ENCODE measurements around the gene SIK3.

The SIK3 gene

GRCh38 chr11:117072517-117073461 is 25.4 kb downstream of the SIK3 start:
- TF ChIP-seq CTCF (IDR thresholded peaks at IDR 0.05; ENCODE audit: low read depth, low read length, missing control alignments), result no peak
- no peak for DNase-seq (ENCODE audit: low read depth)
- no peak overlapping the region for H3K4me3 ChIP-seq (ENCODE audit: low read depth, low read length)

DNA sequence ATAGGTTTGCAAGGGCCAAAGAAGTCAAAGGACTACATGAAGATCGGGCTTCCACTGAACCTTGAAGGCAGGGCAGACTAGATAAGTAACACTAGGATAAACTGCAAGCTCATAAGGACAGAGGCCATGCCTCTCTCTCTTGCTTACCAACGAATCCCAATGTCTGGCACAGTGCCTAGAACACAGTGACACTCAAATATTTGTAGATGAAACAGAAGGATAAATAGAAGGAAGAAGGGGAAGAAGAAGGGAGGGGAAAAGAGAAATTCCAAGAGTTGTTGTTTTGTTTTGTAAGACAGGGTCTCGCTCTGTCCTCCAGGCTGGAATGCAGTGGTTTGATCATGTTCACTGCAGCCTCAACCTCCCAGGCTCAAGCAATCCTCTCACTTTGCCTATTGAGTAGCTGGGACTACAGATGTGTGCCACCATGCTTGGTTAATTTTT is 26.9 kb downstream of the SIK3 start:
- no peak for TF ChIP-seq CTCF (IDR thresholded peaks at IDR 0.05; ENCODE audit: low read depth, low read length, missing control alignments)
- H3K4me3 ChIP-seq (ENCODE audit: low read depth, low read length), result no peak overlapping the region
- no peak for DNase-seq (ENCODE audit: low read depth)

GRCh38 chr11:117070016-117070415 is 28.2 kb downstream of the SIK3 start:
- TF ChIP-seq CTCF (IDR thresholded peaks at IDR 0.05; ENCODE audit: low read depth, low read length, missing control alignments), result no peak
- DNase-seq (ENCODE audit: low read depth), result no peak
- no peak overlapping the region for H3K4me3 ChIP-seq (ENCODE audit: low read depth, low read length)

DNA sequence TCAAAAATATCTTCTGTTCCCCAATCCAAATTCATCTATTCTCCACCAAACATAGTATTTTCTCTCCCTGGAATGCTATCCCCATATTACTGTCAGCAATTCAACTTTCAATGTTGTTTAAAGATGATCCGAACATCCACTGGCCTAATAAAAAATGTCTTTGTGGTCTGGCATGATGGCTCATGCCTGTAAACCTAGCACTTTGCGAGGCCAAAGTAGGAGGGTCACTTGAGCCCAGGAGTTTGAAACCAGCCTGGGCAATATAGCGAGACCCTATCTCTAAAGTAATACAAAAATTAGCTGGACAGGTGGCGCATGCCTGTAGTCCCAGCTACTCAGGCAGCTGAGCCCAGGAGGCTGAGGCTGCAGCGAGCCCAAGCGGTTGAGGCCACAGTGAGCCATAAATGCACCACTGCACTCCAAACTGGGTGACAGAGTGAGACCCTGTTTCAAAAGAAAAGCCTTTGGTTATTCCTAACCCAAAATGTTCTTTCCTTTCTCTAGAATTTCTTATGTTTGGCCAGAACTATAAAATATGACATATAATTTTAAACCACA is 29.8 kb downstream of the SIK3 start:
- DNase-seq (ENCODE audit: low read depth), result no peak
- H3K4me3 ChIP-seq (ENCODE audit: low read depth, low read length), result no peak overlapping the region
- no peak for TF ChIP-seq CTCF (IDR thresholded peaks at IDR 0.05; ENCODE audit: low read depth, low read length, missing control alignments)

DNA sequence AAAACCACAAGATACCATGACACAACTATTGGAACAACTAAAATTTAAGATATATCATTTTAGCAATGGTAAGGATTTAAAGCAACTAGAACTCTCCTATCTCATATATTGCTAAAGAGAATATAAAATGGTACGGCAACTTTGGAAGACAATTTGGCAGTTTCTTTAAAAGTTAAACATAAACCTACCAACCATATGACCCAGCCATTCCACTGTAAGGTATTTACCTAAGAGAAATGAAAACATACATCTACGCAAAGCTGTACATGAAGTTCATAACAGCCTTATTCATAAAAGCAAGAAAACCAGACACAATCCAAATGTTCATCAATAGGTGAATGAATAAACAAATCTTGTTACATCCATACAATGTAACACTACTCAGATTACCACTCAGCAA is 31.3 kb downstream of the SIK3 start:
- no peak for TF ChIP-seq CTCF (IDR thresholded peaks at IDR 0.05; ENCODE audit: low read depth, low read length, missing control alignments)
- H3K4me3 ChIP-seq (ENCODE audit: low read depth, low read length), result no peak overlapping the region
- no peak for DNase-seq (ENCODE audit: low read depth)

- TF ChIP-seq CTCF (IDR thresholded peaks at IDR 0.05; ENCODE audit: low read depth, low read length, missing control alignments), result no peak
- DNase-seq (ENCODE audit: low read depth), result no peak
- H3K4me3 ChIP-seq (ENCODE audit: low read depth, low read length), result no peak overlapping the region
Measured at GRCh38 chr11:117064275-117064674, 34.0 kb downstream of the SIK3 start.
